Ovary (tissue), 3 donors: ENCODE results near the gene SBNO1.

Experiments used
- CTCF ChIP-seq, 3 donors: fragments of 450-650 bp in 2 of 3; fragments of 200-600 bp in 1 of 3; IDR thresholded peaks; one replicate each; pipeline versions ENCODE4 v1.5.1 to v1.8.0; 2016 to 2022; ENCODE audit warnings: antibody characterized with exemption in 3 of 3, mild to moderate bottlenecking in 1 of 3
- EP300 ChIP-seq: sonication (generic); formaldehyde crosslinking; IDR thresholded peaks from one replicate; pipeline ENCODE4 v1.6.1; 2017; ENCODE audit warnings: antibody characterized with exemption
- POLR2A ChIP-seq: fragments of 450-650 bp; IDR thresholded peaks from one replicate; pipeline ENCODE4 v1.6.1; 2017; ENCODE audit warnings: antibody characterized with exemption, mild to moderate bottlenecking, moderate library complexity
- donor health status: DM: no; HTN: no; CAD: no.

DNA sequence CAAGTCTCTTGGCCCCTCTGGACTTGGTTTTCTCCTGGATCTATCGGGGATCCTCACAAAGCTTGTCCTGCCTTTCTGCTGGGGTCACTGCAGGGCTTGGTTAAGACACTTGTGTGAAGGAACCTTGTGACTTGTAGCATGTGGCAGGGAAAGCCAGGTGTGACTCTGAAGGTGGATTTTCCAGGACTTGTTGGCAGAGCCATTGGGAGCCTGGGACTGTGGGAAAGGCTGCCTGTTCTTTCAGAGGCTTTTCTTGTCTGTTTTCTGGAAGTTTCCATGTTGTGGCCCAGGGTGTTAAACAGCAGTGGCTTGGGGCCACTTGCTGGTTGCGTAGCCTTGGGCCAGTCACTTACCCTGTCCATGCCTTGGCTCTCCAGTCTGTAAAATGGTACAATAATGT is 31.9 kb upstream of the SBNO1 start:
- no peak for TF ChIP-seq EP300
- no peak for TF ChIP-seq CTCF (IDR thresholded peaks at IDR 0.05)
- TF ChIP-seq POLR2A = no peak
